ENCODE measurements around the gene ATG2B.
"Not testable (repeated sequence)": the region's sequence is repeated elsewhere in the genome, so short reads cannot be mapped to it uniquely, and the experiment has no call there.

DNA sequence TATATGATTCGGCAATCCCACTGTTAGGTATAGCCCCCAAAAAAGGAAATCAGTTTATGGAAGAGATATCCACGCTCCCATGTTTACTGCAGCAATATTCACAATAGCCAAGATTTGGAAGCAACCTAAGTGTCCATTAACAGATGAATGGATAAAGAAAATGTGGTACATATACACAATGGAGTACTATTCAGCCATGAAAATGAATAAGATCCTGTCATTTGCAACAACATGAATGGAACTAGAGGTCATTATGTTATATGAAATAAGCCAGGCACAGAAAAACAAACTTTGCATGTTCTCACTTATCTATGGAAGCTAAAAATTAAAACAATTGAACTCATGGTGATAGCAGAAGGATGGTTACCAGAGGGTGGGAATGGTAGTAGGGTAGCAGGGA lies 15.2 kb downstream of the ATG2B start:
- TF ChIP-seq, protein P1, sequence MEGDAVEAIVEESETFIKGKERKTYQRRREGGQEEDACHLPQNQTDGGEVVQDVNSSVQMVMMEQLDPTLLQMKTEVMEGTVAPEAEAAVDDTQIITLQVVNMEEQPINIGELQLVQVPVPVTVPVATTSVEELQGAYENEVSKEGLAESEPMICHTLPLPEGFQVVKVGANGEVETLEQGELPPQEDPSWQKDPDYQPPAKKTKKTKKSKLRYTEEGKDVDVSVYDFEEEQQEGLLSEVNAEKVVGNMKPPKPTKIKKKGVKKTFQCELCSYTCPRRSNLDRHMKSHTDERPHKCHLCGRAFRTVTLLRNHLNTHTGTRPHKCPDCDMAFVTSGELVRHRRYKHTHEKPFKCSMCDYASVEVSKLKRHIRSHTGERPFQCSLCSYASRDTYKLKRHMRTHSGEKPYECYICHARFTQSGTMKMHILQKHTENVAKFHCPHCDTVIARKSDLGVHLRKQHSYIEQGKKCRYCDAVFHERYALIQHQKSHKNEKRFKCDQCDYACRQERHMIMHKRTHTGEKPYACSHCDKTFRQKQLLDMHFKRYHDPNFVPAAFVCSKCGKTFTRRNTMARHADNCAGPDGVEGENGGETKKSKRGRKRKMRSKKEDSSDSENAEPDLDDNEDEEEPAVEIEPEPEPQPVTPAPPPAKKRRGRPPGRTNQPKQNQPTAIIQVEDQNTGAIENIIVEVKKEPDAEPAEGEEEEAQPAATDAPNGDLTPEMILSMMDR (conservative IDR thresholded peaks at IDR 0.05 in 1 of 2, IDR thresholded peaks at IDR 0.05 in 1 of 2; ENCODE audit: low read depth in 1 of 2, low read length in 2 of 2): not testable (repeated sequence)
- not testable (repeated sequence) for TF ChIP-seq EZH2 (IDR thresholded peaks at IDR 0.05; ENCODE audit: low read length, missing control alignments)
